CD4-positive, alpha-beta T cell treated with Interleukin-15 for 4 hours (primary cell): ENCODE measurements around the gene NEURL1.
"Not testable (repeated sequence)": the region's sequence is repeated elsewhere in the genome, so short reads cannot be mapped to it uniquely, and the experiment has no call there.

Source experiments
- DNase-seq: peaks from one replicate; pipeline ENCODE4 v3.0.0-alpha.2; 2020; ENCODE audit warnings: low spot score

The NEURL1 gene

GRCh38 chr10:103465411-103466179 lies 27.9 kb upstream of the NEURL1 start:
- no peak for DNase-seq

GRCh38 chr10:103466734-103467133 lies 26.8 kb upstream of the NEURL1 start:
- no peak for DNase-seq

GRCh38 chr10:103467406-103467805 lies 26.1 kb upstream of the NEURL1 start:
- DNase-seq: no peak

GRCh38 chr10:103469201-103469600 lies 24.3 kb upstream of the NEURL1 start:
- no peak for DNase-seq

GRCh38 chr10:103470761-103471653 lies 22.5 kb upstream of the NEURL1 start:
- DNase-seq: peak; percentile 85

- DNase-seq: no peak
These were observed 21.5 kb upstream of the NEURL1 start for GRCh38 chr10:103472005-103472404.

- DNase-seq: no peak
These were observed 20.2 kb upstream of the NEURL1 start for GRCh38 chr10:103473261-103473671.

- no peak for DNase-seq
These were observed 19.4 kb upstream of the NEURL1 start for GRCh38 chr10:103474077-103474476.

- no peak for DNase-seq
These were observed 18.1 kb upstream of the NEURL1 start for GRCh38 chr10:103475437-103475836.

GRCh38 chr10:103476046-103476768 lies 17.3 kb upstream of the NEURL1 start:
- DNase-seq: no peak

- no peak for DNase-seq
These were observed 14.8 kb upstream of the NEURL1 start for GRCh38 chr10:103478671-103479070.

- DNase-seq: no peak
These were observed 14.4 kb upstream of the NEURL1 start, which contains the start of gene CALHM3 for GRCh38 chr10:103479135-103479534. Gene CALHM3 (minus strand): TSS chr10:103479240. CDS start chr10:103479032, 208 bp downstream.

GRCh38 chr10:103480521-103480920 lies 13.0 kb upstream of the NEURL1 start:
- no peak for DNase-seq

GRCh38 chr10:103481974-103482531 lies 11.5 kb upstream of the NEURL1 start:
- DNase-seq: peak; percentile 73

GRCh38 chr10:103486635-103487409 lies 6.7 kb upstream of the NEURL1 start:
- not testable (repeated sequence) for DNase-seq

- DNase-seq: no peak
These were observed 6.1 kb upstream of the NEURL1 start for GRCh38 chr10:103487410-103487708.

- no peak for DNase-seq
These were observed 2.6 kb upstream of the NEURL1 start for GRCh38 chr10:103490986-103491314.

GRCh38 chr10:103491729-103492364 lies 1.7 kb upstream of the NEURL1 start:
- DNase-seq: no peak

- DNase-seq: no peak
These were observed 747 bp upstream of the NEURL1 start for GRCh38 chr10:103492655-103493261.
